BJ (cell line): ENCODE results near the gene SOCS3. TPM values are rescaled to one million over a fixed set of nuclear protein-coding genes. Genes with fewer than 3 reads are reported as not detected.

Experiments
- CTCF ChIA-PET: fragments of 350-600 bp; formaldehyde crosslinking; extraction: SDS; loops from one replicate; lab custom pipeline; 2021; ENCODE audit warnings: antibody characterized with exemption, inconsistent platforms; lab: Yijun Ruan, JAX
- POLR2A ChIA-PET: fragments of 300-600 bp; sonication (Branson Sonifier 250); formaldehyde crosslinking; extraction: SDS; loops from one replicate; lab custom pipeline; 2021; ENCODE audit warnings: antibody characterized with exemption; lab: Charles Lee
- DNase-seq: peaks from one replicate; pipeline ENCODE4 v3.0.0-alpha.2; 2011; ENCODE audit warnings: low read depth
- H3K27me3 ChIP-seq: 2 replicates; pipeline ENCODE4 v1.6.0; 2011; ENCODE audit warnings: low read length; ENCODE audit not compliant: control insufficient read depth, insufficient read depth
- H3K36me3 ChIP-seq: 2 replicates; pipeline ENCODE4 v1.5.1; 2011; ENCODE audit warnings: low read length; ENCODE audit not compliant: control insufficient read depth, insufficient read depth
- H3K4me3 ChIP-seq: 2 replicates; pipeline ENCODE4 v1.5.1; 2011; ENCODE audit warnings: low read depth, mild to moderate bottlenecking, control low read depth, low read length
- CTCF ChIP-seq: IDR thresholded peaks from 2 replicates; pipeline ENCODE4 v1.5.1; 2011; ENCODE audit warnings: low read depth, mild to moderate bottlenecking, control low read depth, inconsistent platforms, low read length, moderate library complexity; ENCODE audit not compliant: insufficient read depth
- polyA plus RNA-seq: library from polyadenylated mRNA; depleted of rRNA; stranded (reverse); fragments of >200 nt; gene quantifications from 2 replicates; pipeline ENCODE4 v1.2.3, GENCODE V29; 2011

SOCS3 gene
- polyA plus RNA-seq, 1 experiment: 26.4 TPM

- ChIA-PET POLR2A (no interaction called here), CTCF (interaction anchor here (1.2 to 1.9 kb wide), 5 partner anchors 11 to 89 kb away, joined by 4 to 5 read pairs (median 5); no protein-coding TSS in a partner anchor)
- Histone ChIP-seq H3K36me3 (peaks cover 2% of the 10 kb centered on the region; the same call in 1 of the 2 replicates), H3K4me3 (no peak overlapping the region), H3K27me3 (no peaks in the 10 kb centered on the region)
- DNase-seq: no peak
- no peak for TF ChIP-seq CTCF
Observed at GRCh38 chr17:78340183-78340955, 19.5 kb downstream of the SOCS3 start.

GRCh38 chr17:78338486-78339259 is 21.2 kb downstream of the SOCS3 start:
- H3K27me3 ChIP-seq: no peaks in the 10 kb centered on the region
- TF ChIP-seq CTCF: no peak
- H3K36me3 ChIP-seq: no peaks in the 10 kb centered on the region
- no peak overlapping the region for H3K4me3 ChIP-seq
- no peak for DNase-seq
- ChIA-PET POLR2A (no interaction called here), CTCF (interaction anchor here (0.6 to 1.8 kb wide), 4 partner anchors 18 to 50 kb away, joined by 3 to 5 read pairs (median 4); no protein-coding TSS in a partner anchor)

DNA sequence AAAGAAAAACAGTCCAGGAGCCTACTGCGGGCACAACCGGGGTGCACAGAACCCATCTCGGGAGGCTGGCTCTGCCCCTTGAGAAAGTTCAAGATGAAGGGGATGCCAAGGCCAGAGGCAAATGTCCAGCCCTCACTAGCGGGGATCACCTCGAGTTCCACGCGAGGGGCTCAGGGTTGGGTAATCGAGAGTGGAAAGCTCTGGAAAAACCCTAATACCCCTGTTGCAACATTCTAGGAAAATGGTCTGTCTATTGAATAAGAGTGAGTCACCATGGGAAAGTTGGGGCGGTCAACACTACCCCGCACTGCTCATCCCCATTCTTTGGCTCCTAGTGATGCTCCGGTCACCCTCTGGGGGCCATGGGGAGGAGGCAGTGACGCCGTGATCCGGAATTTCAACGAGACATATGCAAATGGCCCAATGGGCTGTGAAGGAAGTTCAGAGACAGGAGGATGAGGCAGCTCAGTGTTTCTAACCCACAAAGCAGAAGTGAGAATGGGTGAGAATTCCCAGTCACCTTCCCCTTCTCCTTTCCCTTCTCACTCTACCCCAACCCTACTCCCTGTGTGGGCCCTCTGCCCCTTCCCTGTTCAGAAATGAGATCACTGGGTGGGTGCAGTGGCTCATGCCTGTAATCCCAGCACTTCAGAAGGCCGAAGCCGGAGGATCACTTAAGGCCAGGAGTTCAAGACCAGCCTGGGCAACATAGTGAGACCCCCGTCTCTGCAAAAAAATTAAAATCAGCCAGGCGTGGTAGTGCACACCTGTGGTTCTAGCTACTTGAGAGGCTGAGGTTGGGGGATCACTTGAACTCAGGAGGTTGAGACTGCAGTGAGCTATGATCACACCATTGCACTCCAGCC is 22.4 kb downstream of the SOCS3 start:
- ChIA-PET CTCF (interaction anchor here (0.9 to 1.1 kb wide), 2 partner anchors 19 to 23 kb away, joined by 3 read pairs; no protein-coding TSS in a partner anchor), POLR2A (no interaction called here)
- Histone ChIP-seq H3K27me3 (no peaks in the 10 kb centered on the region), H3K36me3 (no peaks in the 10 kb centered on the region), H3K4me3 (no peak overlapping the region)
- TF ChIP-seq CTCF: no peak
- DNase-seq: no peak

- TF ChIP-seq CTCF: no peak
- no peak for DNase-seq
- H3K4me3 ChIP-seq: no peak overlapping the region
- ChIA-PET POLR2A (interaction anchor here (0.5 to 0.9 kb wide), 2 partner anchors 21 to 1908 kb away, joined by 5 read pairs; no protein-coding TSS in a partner anchor), CTCF (interaction anchor here (0.9 to 1.5 kb wide), 5 partner anchors 10 to 46 kb away, joined by 3 to 5 read pairs (median 4); no protein-coding TSS in a partner anchor)
- H3K27me3 ChIP-seq: no peaks in the 10 kb centered on the region
- no peaks in the 10 kb centered on the region for H3K36me3 ChIP-seq
Observed at GRCh38 chr17:78335209-78335608, 24.7 kb downstream of the SOCS3 start.
